Gastrocnemius medialis (tissue), 4 donors: ENCODE measurements around the gene MRPS18B.

Experiments
- POLR2A ChIP-seq, 2 donors: fragments of 450-650 bp; IDR thresholded peaks; one replicate each; pipeline ENCODE4 v1.6.1; 2017; ENCODE audit warnings: antibody characterized with exemption in 2 of 2, mild to moderate bottlenecking in 2 of 2, moderate library complexity in 2 of 2
- TF ChIP-seq, protein P1 (sequence below), 5 experiments: fragments of 450-650 bp in 3 of 5; fragments of 200-600 bp in 2 of 5; sonication (generic) in 2 of 5; IDR thresholded peaks in 4 of 5; conservative IDR thresholded peaks in 1 of 5; 1 replicate in 4 of 5; 2 replicates in 1 of 5; pipeline ENCODE4 v1.5.1; 2016 to 2019; ENCODE audit warnings: antibody characterized with exemption in 5 of 5, mild to moderate bottlenecking in 3 of 5, moderate library complexity in 3 of 5

- peak; percentile 73 to 95 for TF ChIP-seq POLR2A (IDR thresholded peaks at IDR 0.05)
- TF ChIP-seq, protein P1, sequence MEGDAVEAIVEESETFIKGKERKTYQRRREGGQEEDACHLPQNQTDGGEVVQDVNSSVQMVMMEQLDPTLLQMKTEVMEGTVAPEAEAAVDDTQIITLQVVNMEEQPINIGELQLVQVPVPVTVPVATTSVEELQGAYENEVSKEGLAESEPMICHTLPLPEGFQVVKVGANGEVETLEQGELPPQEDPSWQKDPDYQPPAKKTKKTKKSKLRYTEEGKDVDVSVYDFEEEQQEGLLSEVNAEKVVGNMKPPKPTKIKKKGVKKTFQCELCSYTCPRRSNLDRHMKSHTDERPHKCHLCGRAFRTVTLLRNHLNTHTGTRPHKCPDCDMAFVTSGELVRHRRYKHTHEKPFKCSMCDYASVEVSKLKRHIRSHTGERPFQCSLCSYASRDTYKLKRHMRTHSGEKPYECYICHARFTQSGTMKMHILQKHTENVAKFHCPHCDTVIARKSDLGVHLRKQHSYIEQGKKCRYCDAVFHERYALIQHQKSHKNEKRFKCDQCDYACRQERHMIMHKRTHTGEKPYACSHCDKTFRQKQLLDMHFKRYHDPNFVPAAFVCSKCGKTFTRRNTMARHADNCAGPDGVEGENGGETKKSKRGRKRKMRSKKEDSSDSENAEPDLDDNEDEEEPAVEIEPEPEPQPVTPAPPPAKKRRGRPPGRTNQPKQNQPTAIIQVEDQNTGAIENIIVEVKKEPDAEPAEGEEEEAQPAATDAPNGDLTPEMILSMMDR (IDR thresholded peaks at IDR 0.05 in 4 of 5, conservative IDR thresholded peaks at IDR 0.05 in 1 of 5): no peak
Observed at GRCh38 chr6:30614843-30615218, 2.8 kb upstream of the MRPS18B start.
